NOMO-1 treated with DMSO at 0.1 percent for 48 hours (cell line): ENCODE measurements around the gene NSUN3.
"Not testable (repeated sequence)": the region's sequence is repeated elsewhere in the genome, so short reads cannot be mapped to it uniquely, and the experiment has no call there.

Source experiments
- DNase-seq: peaks from one replicate; lab custom pipeline; 2025; ENCODE audit not compliant: unreplicated experiment; lab: John Stamatoyannopoulos, UW

Gene NSUN3

GRCh38 chr3:94062513-94063404 lies at the start of gene NSUN3, which contains the start of gene DHFR2:
Gene NSUN3, plus strand, starts transcription at chr3:94063061. Its CDS starts 66 bp downstream, at chr3:94063127.
Gene DHFR2, minus strand, starts transcription at chr3:94062916. Its CDS starts 1,405 bp downstream, at chr3:94061511.
- DNase-seq: peak; percentile 95

- DNase-seq: no peak
Measured at GRCh38 chr3:94015025-94015424, 47.8 kb upstream of the NSUN3 start.

- DNase-seq: no peak
Measured at GRCh38 chr3:94019659-94020058, 43.2 kb upstream of the NSUN3 start.

GRCh38 chr3:94020293-94020692 lies 42.6 kb upstream of the NSUN3 start:
- DNase-seq: no peak

DNA sequence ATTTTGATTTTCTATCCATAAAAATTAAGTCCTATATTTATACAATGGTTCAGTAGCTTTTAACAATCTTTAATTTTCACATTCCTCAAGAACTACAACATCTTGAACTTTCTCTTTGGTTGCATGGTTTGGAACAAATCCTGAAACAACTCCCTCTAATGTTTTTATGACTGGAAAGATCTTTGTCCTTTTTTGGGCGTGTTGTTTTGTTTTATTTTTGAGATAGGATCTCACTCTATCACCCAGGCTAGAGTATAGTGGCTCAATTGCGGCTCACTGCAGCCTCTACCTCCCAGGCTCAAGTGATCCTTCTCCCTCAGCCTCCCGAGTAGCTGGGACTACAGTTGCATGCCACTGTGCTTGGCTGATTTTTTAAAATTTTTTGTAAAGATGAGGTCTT lies 38.5 kb upstream of the NSUN3 start:
- no peak for DNase-seq

DNA sequence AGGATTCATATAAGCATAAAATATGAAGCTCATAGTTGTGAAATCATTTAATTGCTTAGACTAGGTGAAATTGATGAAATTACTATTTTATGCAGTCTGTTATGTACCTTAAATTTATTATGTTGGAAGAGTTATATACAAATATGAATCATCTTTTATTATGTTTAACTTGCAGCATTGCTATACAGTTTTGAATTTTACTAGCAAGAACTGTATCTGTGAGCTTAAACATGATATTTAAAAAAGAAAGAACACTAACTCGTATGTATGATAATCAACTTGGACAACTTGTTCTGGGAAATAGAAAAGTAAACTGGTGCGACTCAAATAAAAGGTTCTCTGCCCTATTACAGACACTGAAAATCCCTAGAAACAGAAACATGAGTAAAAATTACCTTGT lies 36.2 kb upstream of the NSUN3 start:
- DNase-seq: no peak

DNA sequence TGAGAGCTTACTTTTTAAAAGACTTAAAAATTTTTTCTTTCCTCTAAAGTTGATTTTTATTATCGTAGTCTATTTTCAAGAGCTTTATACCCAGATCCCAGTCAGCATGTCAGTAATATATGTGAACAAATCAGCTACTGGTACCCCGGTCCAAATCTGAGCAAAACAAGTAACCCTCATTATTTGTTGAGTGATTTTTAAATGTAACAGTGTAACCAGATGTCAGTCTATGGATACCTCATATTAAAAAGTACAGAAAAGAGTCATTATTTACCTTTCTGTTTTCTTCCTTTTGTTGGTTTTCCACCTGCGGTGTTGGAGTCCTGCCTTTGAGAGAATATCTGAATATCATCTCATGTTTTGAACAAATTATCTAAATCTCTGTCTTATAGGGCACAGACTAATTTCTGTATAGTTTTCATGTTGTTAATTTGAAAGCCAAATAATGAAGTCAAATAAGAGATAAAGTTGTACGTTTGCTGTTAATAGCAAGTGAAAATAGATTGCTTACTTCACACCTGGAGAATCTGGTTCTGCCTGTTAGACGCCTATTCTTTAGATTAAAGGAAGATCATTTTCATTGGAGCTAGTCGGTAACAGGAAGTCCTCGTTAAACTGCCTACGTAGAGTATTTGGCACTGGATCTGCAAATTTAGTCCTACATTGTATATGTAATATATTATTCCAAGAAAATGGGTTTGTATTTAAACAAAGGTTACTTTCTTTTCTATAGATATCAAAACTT lies 34.6 kb upstream of the NSUN3 start, which contains the start of gene STX19:
Gene STX19, minus strand, starts transcription at position 505 of the 745 bp plus-strand sequence. CDS start 13,328 bp downstream, outside the sequence.
- DNase-seq: no peak

GRCh38 chr3:94036909-94037507 lies 25.9 kb upstream of the NSUN3 start:
- DNase-seq: no peak

- DNase-seq: no peak
Measured at GRCh38 chr3:94043285-94043684, 19.6 kb upstream of the NSUN3 start.

GRCh38 chr3:94044100-94044936 lies 18.5 kb upstream of the NSUN3 start:
- DNase-seq: not testable (repeated sequence)

- no peak for DNase-seq
Measured at GRCh38 chr3:94046533-94046932, 16.3 kb upstream of the NSUN3 start.

DNA sequence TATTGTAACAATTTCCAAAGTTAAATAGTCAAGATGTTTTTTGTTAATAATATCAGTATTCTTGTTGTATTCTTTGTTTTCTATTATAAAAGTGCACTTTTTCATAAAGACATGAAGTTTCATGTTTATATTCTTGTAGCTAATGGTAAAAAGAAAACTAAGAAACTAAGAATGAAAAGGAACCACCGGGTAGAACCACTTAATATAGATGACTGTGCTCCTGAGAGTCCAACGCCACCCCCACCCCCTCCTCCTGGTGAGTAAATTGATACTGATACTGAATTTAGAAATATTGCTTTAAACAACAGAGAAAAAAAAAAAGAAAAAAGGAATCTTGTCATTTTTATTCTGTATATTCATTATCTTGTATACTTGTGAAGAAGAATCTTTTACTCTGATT lies 13.6 kb upstream of the NSUN3 start:
- DNase-seq: no peak

- DNase-seq: no peak
Measured at GRCh38 chr3:94050546-94050945, 12.3 kb upstream of the NSUN3 start.

- no peak for DNase-seq
Measured at GRCh38 chr3:94061297-94061696, 1.6 kb upstream of the NSUN3 start.

GRCh38 chr3:94063496-94064119 lies 747 bp downstream of the NSUN3 start:
- DNase-seq: peak; percentile 13

DNA sequence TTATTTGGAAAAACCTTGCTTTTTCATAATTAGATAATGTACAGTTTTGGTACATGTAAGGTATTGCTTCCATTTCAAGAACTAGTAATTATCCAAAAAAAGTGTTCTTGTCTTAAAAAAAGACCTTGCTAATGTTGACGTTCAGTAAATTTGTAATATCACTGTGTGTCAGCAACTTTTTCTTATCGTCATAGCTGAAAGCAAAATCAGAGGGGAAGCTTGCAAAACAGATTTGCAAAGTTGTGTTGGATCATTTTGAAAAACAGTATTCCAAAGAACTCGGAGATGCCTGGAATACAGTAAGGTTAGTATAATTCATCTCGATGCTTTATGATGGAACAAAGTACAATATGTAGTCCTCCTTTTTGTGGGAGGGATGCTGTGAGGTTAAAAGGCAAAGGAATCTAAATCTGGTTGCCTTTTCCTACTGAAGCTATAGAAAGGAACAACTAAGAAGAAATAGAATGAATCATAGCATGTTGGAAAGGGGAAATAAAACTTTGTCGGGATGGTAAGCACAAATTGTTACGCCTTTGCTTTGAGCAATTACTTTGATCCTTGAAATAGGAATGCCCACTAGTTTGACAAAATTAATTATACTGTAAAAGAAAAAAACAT lies 1.5 kb downstream of the NSUN3 start:
- no peak for DNase-seq

GRCh38 chr3:94065122-94065521 lies 2.3 kb downstream of the NSUN3 start:
- DNase-seq: no peak

- no peak for DNase-seq
Measured at GRCh38 chr3:94065819-94066480, 3.1 kb downstream of the NSUN3 start.
